ENCODE data around the gene SNRPE. TPM values are rescaled to one million over a fixed set of nuclear protein-coding genes. Genes with fewer than 3 reads are reported as not detected.

Gene SNRPE
- polyA plus RNA-seq, 1 donor (not counting 4 experiments of a cell fraction or from before 2014, with no cell fraction given) = 235 TPM

GRCh38 chr1:203860396-203861025, 888 bp upstream of the SNRPE start:
- H3K9ac ChIP-seq (ENCODE audit: control insufficient read depth, extremely low read depth, insufficient read depth, low read length) = peak overlapping the region; percentile 86
- H3K36me3 ChIP-seq (ENCODE audit: control insufficient read depth in 2 of 2, extremely low read depth in 1 of 2, insufficient read depth in 2 of 2, low read length in 2 of 2) = peaks cover 3 to 16% of the 10 kb centered on the region in 2 experiments
- DNase-seq (ENCODE audit: low read depth, low spot score) (peak; percentile 77), FAIRE-seq (peak; percentile 69)
- H3K27ac ChIP-seq (ENCODE audit: control insufficient read depth, insufficient read depth, low read length) = peak overlapping the region; percentile 93
- H3K4me2 ChIP-seq (ENCODE audit: control insufficient read depth, extremely low read depth, insufficient read depth, low read depth, low read length) = peak overlapping the region; percentile 67
- peak overlapping the region; percentile 17 to 82 (median 63) for H3K4me3 ChIP-seq (ENCODE audit: control insufficient read depth in 2 of 3, extremely low read depth in 1 of 3, insufficient read depth in 2 of 3, low read depth in 1 of 3, low read length in 3 of 3)
- H3K79me2 ChIP-seq (ENCODE audit: control insufficient read depth, insufficient read depth, low read length) = peaks cover 37% of the 10 kb centered on the region
- no peak for TF ChIP-seq EZH2 (IDR thresholded peaks at IDR 0.05; ENCODE audit: low read length)
- no peak for TF ChIP-seq CTCF (optimal IDR thresholded peaks at IDR 0.05 in 1 of 3, IDR thresholded peaks at IDR 0.05 in 1 of 3, conservative IDR thresholded peaks at IDR 0.05 in 1 of 3; ENCODE audit: extremely low read depth in 1 of 3, insufficient read depth in 2 of 3, low read length in 3 of 3)
- no peaks in the 10 kb centered on the region for H3K9me1 ChIP-seq (ENCODE audit: control insufficient read depth, extremely low read depth, insufficient read depth, low read length)
- H3K9me3 ChIP-seq (ENCODE audit: control insufficient read depth, low read depth, low read length) = no peaks in the 10 kb centered on the region
- no peaks in the 10 kb centered on the region for H4K20me1 ChIP-seq (ENCODE audit: control insufficient read depth, extremely low read depth, insufficient read depth, low read length)
- dilution Hi-C loops (cut with MboI; ENCODE audit: extremely low pct_ligation_motif_present, low sequenced_read_pairs) = loop anchor here (25.0 kb wide), 1 partner anchor 277 kb away; no protein-coding TSS in a partner anchor
- H3K4me1 ChIP-seq (ENCODE audit: control insufficient read depth, extremely low read depth, insufficient read depth, low read length) = peaks cover 32% of the 10 kb centered on the region
- no peaks in the 10 kb centered on the region for H3K27me3 ChIP-seq (ENCODE audit: control insufficient read depth, extremely low read depth, insufficient read depth, low read length)
- no peak overlapping the region for H2AFZ ChIP-seq (ENCODE audit: control insufficient read depth, low read length)

- Histone ChIP-seq H3K9me1 (ENCODE audit: control insufficient read depth, extremely low read depth, insufficient read depth, low read length) (no peaks in the 10 kb centered on the region), H3K79me2 (ENCODE audit: control insufficient read depth, insufficient read depth, low read length) (peaks cover 25% of the 10 kb centered on the region), H3K27ac (ENCODE audit: control insufficient read depth, insufficient read depth, low read length) (no peak overlapping the region), H3K27me3 (ENCODE audit: control insufficient read depth, extremely low read depth, insufficient read depth, low read length) (no peaks in the 10 kb centered on the region), H3K9ac (ENCODE audit: control insufficient read depth, extremely low read depth, insufficient read depth, low read length) (no peak overlapping the region), H3K4me2 (ENCODE audit: control insufficient read depth, extremely low read depth, insufficient read depth, low read depth, low read length) (no peak overlapping the region), H3K9me3 (ENCODE audit: control insufficient read depth, low read depth, low read length) (no peaks in the 10 kb centered on the region), H3K4me3 (ENCODE audit: control insufficient read depth in 2 of 3, extremely low read depth in 1 of 3, insufficient read depth in 2 of 3, low read depth in 1 of 3, low read length in 3 of 3) (no peak overlapping the region), H3K4me1 (ENCODE audit: control insufficient read depth, extremely low read depth, insufficient read depth, low read length) (peaks cover 7% of the 10 kb centered on the region), H2AFZ (ENCODE audit: control insufficient read depth, low read length) (no peak overlapping the region), H3K36me3 (ENCODE audit: control insufficient read depth in 2 of 2, extremely low read depth in 1 of 2, insufficient read depth in 2 of 2, low read length in 2 of 2) (peaks cover 26 to 28% of the 10 kb centered on the region in 2 experiments), H4K20me1 (ENCODE audit: control insufficient read depth, extremely low read depth, insufficient read depth, low read length) (no peaks in the 10 kb centered on the region)
- no peak for TF ChIP-seq EZH2 (IDR thresholded peaks at IDR 0.05; ENCODE audit: low read length)
- TF ChIP-seq CTCF (optimal IDR thresholded peaks at IDR 0.05 in 1 of 3, IDR thresholded peaks at IDR 0.05 in 1 of 3, conservative IDR thresholded peaks at IDR 0.05 in 1 of 3; ENCODE audit: extremely low read depth in 1 of 3, insufficient read depth in 2 of 3, low read length in 3 of 3) = no peak
- FAIRE-seq (no peak), DNase-seq (ENCODE audit: low read depth, low spot score) (no peak)
- dilution Hi-C loops (cut with MboI; ENCODE audit: extremely low pct_ligation_motif_present, low sequenced_read_pairs) = loop anchor here (25.0 kb wide), 1 partner anchor 269 kb away; no protein-coding TSS in a partner anchor
Measured at GRCh38 chr1:203867802-203868201, 6.4 kb downstream of the SNRPE start.

Measured in keratinocyte (primary cell).